ENCODE measurements around the gene DHPS.
"Not testable (repeated sequence)": the region's sequence is repeated elsewhere in the genome, so short reads cannot be mapped to it uniquely, and the experiment has no call there.

DHPS gene

GRCh38 chr19:12656899-12657571 is 24.6 kb downstream of the DHPS start:
- Mint-ChIP-seq H3K9me3 (no peaks in the 10 kb centered on the region), H3K36me3 (peaks cover 39% of the 10 kb centered on the region), H3K4me3 (no peak overlapping the region), H3K27me3 (no peaks in the 10 kb centered on the region), H3K4me1 (peaks cover 13% of the 10 kb centered on the region), H3K27ac (no peak overlapping the region)
- DNase-seq (ENCODE audit: low spot score in 2 of 2) (no peak), ATAC-seq (ENCODE audit: low read depth) (peak; percentile 19)

- DNase-seq (ENCODE audit: low spot score in 2 of 2) (no peak), ATAC-seq (ENCODE audit: low read depth) (no peak)
- Mint-ChIP-seq H3K9me3 (no peaks in the 10 kb centered on the region), H3K4me1 (peaks cover 10% of the 10 kb centered on the region), H3K27me3 (no peaks in the 10 kb centered on the region), H3K27ac (peak overlapping the region; percentile 56), H3K36me3 (peaks cover 39% of the 10 kb centered on the region), H3K4me3 (no peak overlapping the region)
Observed at GRCh38 chr19:12655546-12655945, 26.1 kb downstream of the DHPS start.

DNA sequence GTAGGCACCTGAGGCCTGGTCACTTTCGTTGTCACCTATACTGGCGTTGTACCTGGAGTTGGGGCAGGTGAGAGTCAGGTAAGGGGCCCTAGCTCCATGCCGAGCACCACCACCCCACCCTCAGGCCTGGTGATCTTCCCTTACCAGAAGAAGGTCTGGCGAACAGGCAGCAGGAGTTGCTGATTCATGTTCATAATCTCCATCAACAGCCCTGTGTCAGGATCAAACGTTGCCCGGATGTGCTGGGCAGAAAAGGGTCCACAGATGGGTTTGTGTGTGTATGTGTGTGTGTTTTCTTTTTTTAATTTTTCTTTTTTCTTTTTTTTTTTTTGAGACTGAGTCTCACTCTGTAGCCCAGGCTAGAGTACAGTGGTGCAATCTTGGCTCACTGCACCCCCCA is 29.5 kb downstream of the DHPS start:
- H3K27me3 Mint-ChIP-seq, result no peaks in the 10 kb centered on the region
- no peak overlapping the region for H3K4me3 Mint-ChIP-seq
- DNase-seq (ENCODE audit: low spot score in 2 of 2) (no peak), ATAC-seq (ENCODE audit: low read depth) (no peak)
- H3K4me1 Mint-ChIP-seq, result peaks cover 7% of the 10 kb centered on the region
- H3K9me3 Mint-ChIP-seq, result no peaks in the 10 kb centered on the region
- H3K36me3 Mint-ChIP-seq, result peaks cover 38% of the 10 kb centered on the region
- H3K27ac Mint-ChIP-seq, result no peak overlapping the region

- Mint-ChIP-seq H3K9me3 (no peaks in the 10 kb centered on the region), H3K4me3 (no peak overlapping the region), H3K36me3 (peaks cover 24% of the 10 kb centered on the region), H3K4me1 (peaks cover 2% of the 10 kb centered on the region), H3K27ac (peak overlapping the region; percentile 36), H3K27me3 (no peaks in the 10 kb centered on the region)
- DNase-seq (ENCODE audit: low spot score in 2 of 2) (no peak), ATAC-seq (ENCODE audit: low read depth) (no peak)
Observed at GRCh38 chr19:12649941-12650340, 31.7 kb downstream of the DHPS start.

- Mint-ChIP-seq H3K36me3 (peaks cover 22% of the 10 kb centered on the region), H3K27me3 (no peaks in the 10 kb centered on the region)
- no peak for ATAC-seq (ENCODE audit: low read depth)
Observed at GRCh38 chr19:12648088-12648487, 33.6 kb downstream of the DHPS start.

DNA sequence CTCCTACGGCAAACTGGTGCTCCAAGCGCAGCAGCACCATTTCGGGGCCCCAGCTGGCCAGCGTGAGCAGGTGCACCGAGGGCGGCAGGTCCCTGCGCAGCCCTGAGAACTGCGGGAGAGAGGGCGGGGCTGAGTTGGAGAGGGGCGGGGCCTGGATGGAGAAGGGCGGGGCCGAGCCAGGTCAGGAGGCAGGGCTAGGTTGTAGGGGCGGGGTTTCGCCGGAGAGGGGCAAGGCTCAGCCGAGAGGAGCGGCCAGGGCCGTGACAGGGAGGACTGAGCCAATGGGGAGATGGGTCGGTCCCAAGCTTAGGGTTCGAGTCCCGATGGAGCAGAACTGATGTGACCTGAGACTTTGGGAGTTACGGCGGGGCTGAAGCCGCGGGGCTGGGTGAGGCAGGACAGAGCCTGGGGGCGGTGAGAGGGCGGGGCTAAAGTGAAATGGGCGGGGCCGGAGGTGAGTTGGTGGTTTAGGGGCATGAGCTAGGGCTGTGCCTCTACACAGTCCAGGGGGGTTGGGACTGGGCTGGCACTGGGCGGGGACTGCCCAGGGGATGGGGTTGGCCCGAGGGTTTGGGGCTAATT is 34.1 kb downstream of the DHPS start:
- peak overlapping the region; percentile 38 for H3K27ac Mint-ChIP-seq
- H3K27me3 Mint-ChIP-seq, result no peaks in the 10 kb centered on the region
- peaks cover 22% of the 10 kb centered on the region for H3K36me3 Mint-ChIP-seq
- H3K9me3 Mint-ChIP-seq, result no peaks in the 10 kb centered on the region
- ATAC-seq (ENCODE audit: low read depth) (peak; percentile 72), DNase-seq (ENCODE audit: low spot score in 2 of 2) (peak in 1 of 2 donors; percentile 42)
- no peak overlapping the region for H3K4me3 Mint-ChIP-seq
- H3K4me1 Mint-ChIP-seq, result peaks cover 2% of the 10 kb centered on the region

More at GRCh38 chr19:12648088-12648487, 33.6 kb downstream of the DHPS start:
- DNase-seq (ENCODE audit: low spot score in 2 of 2), result no peak
- peaks cover 2% of the 10 kb centered on the region for H3K4me1 Mint-ChIP-seq
- H3K4me3 Mint-ChIP-seq, result no peak overlapping the region
- H3K9me3 Mint-ChIP-seq, result no peaks in the 10 kb centered on the region
- no peak overlapping the region for H3K27ac Mint-ChIP-seq

DNA sequence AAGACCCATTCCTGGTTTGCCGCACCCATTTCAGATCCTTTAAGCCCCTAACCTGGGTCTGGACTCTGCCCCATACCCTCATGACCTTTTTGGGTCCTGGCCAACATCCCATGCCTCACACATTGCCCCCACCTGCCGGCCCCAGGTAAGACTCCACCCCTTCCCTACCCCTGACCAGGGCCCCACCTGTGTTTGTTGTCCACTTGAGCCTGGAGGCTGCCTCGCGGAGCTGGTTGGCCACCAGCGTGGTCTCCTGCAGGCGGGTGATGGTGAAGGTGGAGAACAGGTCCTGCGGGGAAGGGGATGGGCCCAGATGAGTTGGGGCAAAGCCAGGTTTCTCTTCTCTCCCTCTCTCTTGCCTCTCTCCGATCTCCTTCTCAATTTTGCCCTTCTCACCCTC is 34.6 kb downstream of the DHPS start:
- Mint-ChIP-seq H3K27ac (peak overlapping the region; percentile 38), H3K4me3 (no peak overlapping the region), H3K9me3 (no peaks in the 10 kb centered on the region), H3K4me1 (peaks cover 2% of the 10 kb centered on the region), H3K36me3 (peaks cover 19% of the 10 kb centered on the region), H3K27me3 (no peaks in the 10 kb centered on the region)
- DNase-seq (ENCODE audit: low spot score in 2 of 2) (no peak), ATAC-seq (ENCODE audit: low read depth) (no peak)

DNA sequence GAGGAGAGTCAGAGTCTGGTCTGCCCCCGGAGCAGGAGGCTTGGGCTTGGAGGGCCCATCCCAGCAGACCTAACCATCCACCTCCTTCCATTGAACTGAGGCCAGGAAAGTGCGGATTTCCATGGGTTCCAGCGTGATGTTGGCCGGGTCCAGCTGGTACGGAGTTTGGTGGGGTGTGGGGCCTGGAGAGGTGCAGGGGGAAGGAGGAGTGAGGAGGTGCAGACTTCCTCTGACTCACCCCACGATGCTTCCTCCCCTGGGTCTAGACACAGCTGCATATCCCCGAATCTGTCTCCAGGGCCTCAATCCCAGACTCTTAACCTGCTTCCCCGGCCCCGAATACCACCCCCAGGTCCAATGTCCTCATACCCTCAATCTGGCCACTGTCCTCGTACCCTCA is 35.1 kb downstream of the DHPS start:
- DNase-seq (ENCODE audit: low spot score in 2 of 2) (no peak), ATAC-seq (ENCODE audit: low read depth) (no peak)
- H3K9me3 Mint-ChIP-seq, result no peaks in the 10 kb centered on the region
- peaks cover 2% of the 10 kb centered on the region for H3K4me1 Mint-ChIP-seq
- H3K27me3 Mint-ChIP-seq, result no peaks in the 10 kb centered on the region
- peaks cover 17% of the 10 kb centered on the region for H3K36me3 Mint-ChIP-seq
- peak overlapping the region; percentile 38 for H3K27ac Mint-ChIP-seq
- H3K4me3 Mint-ChIP-seq, result no peak overlapping the region

- not testable (repeated sequence) for DNase-seq (ENCODE audit: low spot score in 2 of 2); H3K27ac Mint-ChIP-seq; H3K4me3 Mint-ChIP-seq; H3K9me3 Mint-ChIP-seq; H3K36me3 Mint-ChIP-seq; ATAC-seq (ENCODE audit: low read depth); H3K27me3 Mint-ChIP-seq
- peaks cover 11% of the 10 kb centered on the region for H3K4me1 Mint-ChIP-seq
Observed at GRCh38 chr19:12643716-12644115, 38.0 kb downstream of the DHPS start.

GRCh38 chr19:12642506-12642905 is 39.2 kb downstream of the DHPS start:
- Mint-ChIP-seq H3K4me3 (no peak overlapping the region), H3K4me1 (peaks cover 10% of the 10 kb centered on the region), H3K36me3 (peaks cover 5% of the 10 kb centered on the region), H3K9me3 (no peaks in the 10 kb centered on the region), H3K27ac (no peak overlapping the region), H3K27me3 (no peaks in the 10 kb centered on the region)
- no peak for DNase-seq (ENCODE audit: low spot score in 2 of 2)
- no peak for ATAC-seq (ENCODE audit: low read depth)

DNA sequence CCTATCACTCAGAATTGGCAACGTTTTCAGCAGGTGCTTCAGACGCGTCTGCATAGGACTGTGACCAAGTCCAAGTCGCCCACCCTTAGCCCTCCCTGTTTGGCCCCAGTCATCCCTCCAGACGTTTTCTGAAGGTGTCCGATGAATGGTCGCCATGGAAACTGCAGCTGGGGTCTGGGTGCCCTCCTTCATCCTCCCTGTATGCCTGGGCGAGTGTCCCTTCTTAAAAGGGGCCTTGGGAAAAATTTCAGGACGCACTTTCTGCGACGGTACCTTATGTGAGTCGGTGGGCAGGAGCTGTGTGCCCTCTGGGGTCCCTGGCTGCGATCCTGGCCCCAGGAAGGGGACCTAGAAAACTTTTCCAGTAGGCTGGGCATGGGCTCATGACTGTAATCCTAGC is 40.2 kb downstream of the DHPS start:
- H3K4me3 Mint-ChIP-seq, result peak overlapping the region; percentile 12
- no peaks in the 10 kb centered on the region for H3K27me3 Mint-ChIP-seq
- peaks cover 11% of the 10 kb centered on the region for H3K4me1 Mint-ChIP-seq
- no peaks in the 10 kb centered on the region for H3K9me3 Mint-ChIP-seq
- no peaks in the 10 kb centered on the region for H3K36me3 Mint-ChIP-seq
- ATAC-seq (ENCODE audit: low read depth) (no peak), DNase-seq (ENCODE audit: low spot score in 2 of 2) (no peak)
- H3K27ac Mint-ChIP-seq, result no peak overlapping the region

GRCh38 chr19:12639901-12640613 is 41.6 kb downstream of the DHPS start:
- Mint-ChIP-seq H3K27me3 (no peaks in the 10 kb centered on the region), H3K36me3 (peaks cover 3% of the 10 kb centered on the region), H3K4me1 (peaks cover 14% of the 10 kb centered on the region)

DNA sequence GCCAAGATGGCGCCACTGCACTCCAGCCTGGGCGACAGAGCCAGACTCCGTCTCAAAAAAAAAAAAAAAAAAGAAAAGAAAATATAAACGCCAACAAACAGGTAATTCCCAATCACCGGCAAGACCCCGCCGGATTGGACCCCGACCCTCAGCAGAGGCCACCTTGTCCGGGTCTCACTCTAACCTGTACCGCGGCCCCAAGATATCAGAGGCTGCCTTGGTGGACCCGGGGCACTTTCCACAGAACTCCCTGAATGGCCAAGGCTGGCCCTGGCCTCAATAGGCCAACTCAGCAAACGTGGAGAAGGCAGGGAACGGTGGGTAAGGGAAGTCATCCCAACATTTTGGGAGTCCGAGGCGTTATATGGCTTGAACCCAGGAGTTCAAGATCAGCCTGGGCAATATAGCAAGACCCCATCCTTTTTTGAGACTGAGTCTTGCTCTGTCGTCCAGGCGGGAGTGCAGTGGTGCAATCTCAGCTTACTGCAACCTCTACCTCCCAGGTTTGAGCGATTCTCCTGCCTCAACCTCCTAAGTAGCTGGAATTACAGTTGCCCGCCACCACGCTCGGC is 43.0 kb downstream of the DHPS start:
- H3K27ac Mint-ChIP-seq, result no peak overlapping the region
- no peaks in the 10 kb centered on the region for H3K9me3 Mint-ChIP-seq
- no peak for DNase-seq (ENCODE audit: low spot score in 2 of 2)
- H3K27me3 Mint-ChIP-seq, result no peaks in the 10 kb centered on the region
- peaks cover 14% of the 10 kb centered on the region for H3K4me1 Mint-ChIP-seq
- H3K36me3 Mint-ChIP-seq, result peaks cover 3% of the 10 kb centered on the region
- ATAC-seq (ENCODE audit: low read depth), result no peak
- H3K4me3 Mint-ChIP-seq, result no peak overlapping the region

More at GRCh38 chr19:12639901-12640613, 41.6 kb downstream of the DHPS start:
- Mint-ChIP-seq H3K9me3 (no peaks in the 10 kb centered on the region), H3K4me3 (peak overlapping the region; percentile 71), H3K27ac (peak overlapping the region; percentile 60)
- ATAC-seq (ENCODE audit: low read depth) (peak; percentile 95), DNase-seq (ENCODE audit: low spot score in 2 of 2) (peak; percentile 81 to 87)

- Mint-ChIP-seq H3K4me1 (peaks cover 14% of the 10 kb centered on the region), H3K27ac (no peak overlapping the region), H3K36me3 (peaks cover 3% of the 10 kb centered on the region), H3K9me3 (no peaks in the 10 kb centered on the region), H3K27me3 (no peaks in the 10 kb centered on the region), H3K4me3 (no peak overlapping the region)
- no peak for DNase-seq (ENCODE audit: low spot score in 2 of 2)
- ATAC-seq (ENCODE audit: low read depth), result no peak
Observed at GRCh38 chr19:12636631-12637030, 45.0 kb downstream of the DHPS start.

All from memory B cell (primary cell).